ENCODE measurements around the gene PTAFR. TPM values are rescaled to one million over a fixed set of nuclear protein-coding genes. Genes with fewer than 3 reads are reported as not detected.
A peak's percentile ranks its signal among the peaks of the same experiment; 100 is the strongest.
"Not testable (repeated sequence)": the region's sequence is repeated elsewhere in the genome, so short reads cannot be mapped to it uniquely, and the experiment has no call there.

Gene PTAFR
- total RNA-seq, 5 donors from 2014 or later (not counting 1 experiment from before 2014, with no cell fraction given): 0.37 to 3.8 (median 0.95) TPM

- POLR2A ChIA-PET: no interaction called here
- no peak for DNase-seq
- H3K9me3 Mint-ChIP-seq: no peaks in the 10 kb centered on the region
- H3K4me1 Mint-ChIP-seq: peaks cover 0 to 2% (median 0%) of the 10 kb centered on the region in 3 donors
- CTCF ChIA-PET: interaction anchor here (0.5 to 0.6 kb wide), 2 partner anchors 343 to 474 kb away, joined by 3 to 4 read pairs; no protein-coding TSS in a partner anchor
- Histone ChIP-seq H3K9me3 (no peaks in the 10 kb centered on the region), H3K27me3 (replicated peaks in 1 of 2; ENCODE audit: control insufficient read depth in 2 of 2, extremely low read depth in 1 of 2, insufficient read depth in 2 of 2, low read length in 1 of 2) (peaks cover 0 to 2% of the 10 kb centered on the region in 2 experiments), H3K4me1 (ENCODE audit: control insufficient read depth in 1 of 2, extremely low read depth in 1 of 2, insufficient read depth in 2 of 2, low read length in 2 of 2) (no peaks in the 10 kb centered on the region), H3K36me3 (ENCODE audit: control insufficient read depth in 2 of 2, extremely low read depth in 1 of 2, insufficient read depth in 1 of 2, low read length in 1 of 2) (no peaks in the 10 kb centered on the region), H3K27ac (ENCODE audit: low read length) (no peak overlapping the region), H3K4me3 (ENCODE audit: control insufficient read depth in 1 of 2, extremely low read depth in 1 of 2, low read length in 1 of 2) (no peak overlapping the region)
- peaks cover 3% of the 10 kb centered on the region in 2 donors for H3K27me3 Mint-ChIP-seq
- no peak overlapping the region for H3K27ac Mint-ChIP-seq
- no peaks in the 10 kb centered on the region for H3K36me3 Mint-ChIP-seq
- 83% methylated on average over 1 of the region's 4 CpGs for WGBS (ENCODE audit: insufficient coverage)
- no peak for ATAC-seq (replicated peaks in 1 of 4)
- H3K4me3 Mint-ChIP-seq: no peak overlapping the region
These were observed 32.8 kb downstream of the PTAFR start for GRCh38 chr1:28143496-28144202.

- ATAC-seq (replicated peaks in 1 of 4): no peak
- Histone ChIP-seq H3K27me3 (replicated peaks in 1 of 2; ENCODE audit: control insufficient read depth in 2 of 2, extremely low read depth in 1 of 2, insufficient read depth in 2 of 2, low read length in 1 of 2) (peaks cover 0 to 2% of the 10 kb centered on the region in 2 experiments), H3K27ac (ENCODE audit: low read length) (no peak overlapping the region), H3K36me3 (ENCODE audit: control insufficient read depth in 2 of 2, extremely low read depth in 1 of 2, insufficient read depth in 1 of 2, low read length in 1 of 2) (no peaks in the 10 kb centered on the region), H3K9me3 (no peaks in the 10 kb centered on the region), H3K4me1 (ENCODE audit: control insufficient read depth in 1 of 2, extremely low read depth in 1 of 2, insufficient read depth in 2 of 2, low read length in 2 of 2) (no peaks in the 10 kb centered on the region), H3K4me3 (ENCODE audit: control insufficient read depth in 1 of 2, extremely low read depth in 1 of 2, low read length in 1 of 2) (no peak overlapping the region)
- H3K27me3 Mint-ChIP-seq: peaks cover 3% of the 10 kb centered on the region in 2 donors
- no CpG with 5 or more reads among the region's 2 CpGs for WGBS (ENCODE audit: insufficient coverage)
- no peak overlapping the region for H3K4me3 Mint-ChIP-seq
- H3K4me1 Mint-ChIP-seq: peaks cover 0 to 2% (median 0%) of the 10 kb centered on the region in 3 donors
- no peak for DNase-seq
- H3K36me3 Mint-ChIP-seq: no peaks in the 10 kb centered on the region
- CTCF ChIA-PET: no interaction called here
- H3K27ac Mint-ChIP-seq: no peak overlapping the region
- H3K9me3 Mint-ChIP-seq: no peaks in the 10 kb centered on the region
- POLR2A ChIA-PET: no interaction called here
These were observed 34.8 kb downstream of the PTAFR start for GRCh38 chr1:28141685-28142084.

GRCh38 chr1:28139866-28140265 lies 36.6 kb downstream of the PTAFR start:
- H3K27ac ChIP-seq (ENCODE audit: low read length); H3K27me3 Mint-ChIP-seq; H3K4me1 Mint-ChIP-seq; ATAC-seq (replicated peaks in 1 of 4); H3K4me3 Mint-ChIP-seq; H3K4me3 ChIP-seq (ENCODE audit: control insufficient read depth in 1 of 2, extremely low read depth in 1 of 2, low read length in 1 of 2); H3K27me3 ChIP-seq (replicated peaks in 1 of 2; ENCODE audit: control insufficient read depth in 2 of 2, extremely low read depth in 1 of 2, insufficient read depth in 2 of 2, low read length in 1 of 2); H3K4me1 ChIP-seq (ENCODE audit: control insufficient read depth in 1 of 2, extremely low read depth in 1 of 2, insufficient read depth in 2 of 2, low read length in 2 of 2); H3K9me3 Mint-ChIP-seq; DNase-seq; H3K27ac Mint-ChIP-seq; POLR2A ChIA-PET; H3K36me3 ChIP-seq (ENCODE audit: control insufficient read depth in 2 of 2, extremely low read depth in 1 of 2, insufficient read depth in 1 of 2, low read length in 1 of 2); H3K9me3 ChIP-seq; H3K36me3 Mint-ChIP-seq: not testable (repeated sequence)
- whole genome bisulfite sequencing (ENCODE audit: insufficient coverage): 94% methylated on average over 3 of the region's 8 CpGs
- CTCF ChIA-PET: interaction anchor here in 1 of 2 donors (0.7 kb wide), 1 partner anchor 119 kb away, joined by 5 read pairs; no protein-coding TSS in a partner anchor

GRCh38 chr1:28139025-28139712 lies 37.3 kb downstream of the PTAFR start:
- peaks cover 3% of the 10 kb centered on the region in 2 donors for H3K27me3 Mint-ChIP-seq

GRCh38 chr1:28136922-28137613 lies 39.4 kb downstream of the PTAFR start:
- Mint-ChIP-seq H3K27me3 (peaks cover 3% of the 10 kb centered on the region in 2 donors), H3K9me3 (no peaks in the 10 kb centered on the region), H3K4me1 (peaks cover 0 to 5% (median 0%) of the 10 kb centered on the region in 3 donors), H3K4me3 (no peak overlapping the region), H3K27ac (no peak overlapping the region), H3K36me3 (no peaks in the 10 kb centered on the region)
- CTCF ChIA-PET: interaction anchor here in 1 of 2 donors (0.6 kb wide), 2 partner anchors 23 to 273 kb away, joined by 3 to 6 read pairs; no protein-coding TSS in a partner anchor
- DNase-seq (no peak), ATAC-seq (replicated peaks in 1 of 4) (no peak)
- peaks cover 0 to 2% of the 10 kb centered on the region in 2 experiments for H3K27me3 ChIP-seq (replicated peaks in 1 of 2; ENCODE audit: control insufficient read depth in 2 of 2, extremely low read depth in 1 of 2, insufficient read depth in 2 of 2, low read length in 1 of 2)
- no peak overlapping the region for H3K4me3 ChIP-seq (ENCODE audit: control insufficient read depth in 1 of 2, extremely low read depth in 1 of 2, low read length in 1 of 2)
- H3K9me3 ChIP-seq: no peaks in the 10 kb centered on the region
- no peak overlapping the region for H3K27ac ChIP-seq (ENCODE audit: low read length)
- no peaks in the 10 kb centered on the region for H3K4me1 ChIP-seq (ENCODE audit: control insufficient read depth in 1 of 2, extremely low read depth in 1 of 2, insufficient read depth in 2 of 2, low read length in 2 of 2)
- POLR2A ChIA-PET: no interaction called here
- WGBS (ENCODE audit: insufficient coverage): 96% methylated on average over 3 of the region's 4 CpGs
- no peaks in the 10 kb centered on the region for H3K36me3 ChIP-seq (ENCODE audit: control insufficient read depth in 2 of 2, extremely low read depth in 1 of 2, insufficient read depth in 1 of 2, low read length in 1 of 2)

More at GRCh38 chr1:28139025-28139712, 37.3 kb downstream of the PTAFR start:
- ChIA-PET POLR2A (no interaction called here), CTCF (interaction anchor here (0.7 kb wide), 2 partner anchors 119 to 467 kb away, joined by 5 to 6 read pairs; no protein-coding TSS in a partner anchor)
- no peaks in the 10 kb centered on the region for H3K36me3 Mint-ChIP-seq
- no peaks in the 10 kb centered on the region for H3K9me3 Mint-ChIP-seq
- Histone ChIP-seq H3K4me1 (ENCODE audit: control insufficient read depth in 1 of 2, extremely low read depth in 1 of 2, insufficient read depth in 2 of 2, low read length in 2 of 2) (no peaks in the 10 kb centered on the region), H3K27ac (ENCODE audit: low read length) (no peak overlapping the region), H3K27me3 (replicated peaks in 1 of 2; ENCODE audit: control insufficient read depth in 2 of 2, extremely low read depth in 1 of 2, insufficient read depth in 2 of 2, low read length in 1 of 2) (peaks cover 0 to 2% of the 10 kb centered on the region in 2 experiments), H3K4me3 (ENCODE audit: control insufficient read depth in 1 of 2, extremely low read depth in 1 of 2, low read length in 1 of 2) (no peak overlapping the region), H3K36me3 (ENCODE audit: control insufficient read depth in 2 of 2, extremely low read depth in 1 of 2, insufficient read depth in 1 of 2, low read length in 1 of 2) (no peaks in the 10 kb centered on the region), H3K9me3 (no peaks in the 10 kb centered on the region)
- 75% methylated on average over 2 of the region's 7 CpGs for WGBS (ENCODE audit: insufficient coverage)
- no peak overlapping the region for H3K4me3 Mint-ChIP-seq
- no peak for ATAC-seq (replicated peaks in 1 of 4)
- no peak overlapping the region for H3K27ac Mint-ChIP-seq
- peak in 1 of 35 experiments; percentile 10 for DNase-seq
- H3K4me1 Mint-ChIP-seq: peaks cover 0 to 5% (median 0%) of the 10 kb centered on the region in 3 donors
